ENCODE data around the gene LILRA6.
A peak's percentile ranks its signal among the peaks of the same experiment; 100 is the strongest.
"Not testable (repeated sequence)": the region's sequence is repeated elsewhere in the genome, so short reads cannot be mapped to it uniquely, and the experiment has no call there.

LILRA6 gene

DNA sequence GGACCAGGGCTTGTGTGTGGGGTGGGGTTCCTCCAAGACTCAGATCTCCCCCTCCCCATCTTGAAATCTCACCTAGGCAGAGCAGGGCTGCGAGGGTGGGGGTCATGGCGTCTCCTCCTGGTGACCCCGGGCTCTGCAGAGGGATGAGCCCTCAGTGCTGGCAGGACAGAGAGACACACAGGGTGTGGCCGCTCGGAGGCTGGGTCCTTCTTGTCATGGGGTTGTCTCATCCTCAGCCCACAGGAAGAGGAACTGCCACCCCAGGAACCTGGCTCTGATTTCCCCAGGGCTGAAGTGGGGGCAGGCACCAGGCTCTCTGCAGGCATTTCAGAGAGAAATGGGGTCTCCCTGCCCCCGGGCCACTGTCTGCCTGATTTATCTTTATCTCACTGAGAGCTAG is at the start of gene LILRA6:
TSS of gene LILRA6 (minus strand) at position 145 of the 400 bp plus-strand sequence.
- DNase-seq (ENCODE audit: low read depth): not testable (repeated sequence)

DNA sequence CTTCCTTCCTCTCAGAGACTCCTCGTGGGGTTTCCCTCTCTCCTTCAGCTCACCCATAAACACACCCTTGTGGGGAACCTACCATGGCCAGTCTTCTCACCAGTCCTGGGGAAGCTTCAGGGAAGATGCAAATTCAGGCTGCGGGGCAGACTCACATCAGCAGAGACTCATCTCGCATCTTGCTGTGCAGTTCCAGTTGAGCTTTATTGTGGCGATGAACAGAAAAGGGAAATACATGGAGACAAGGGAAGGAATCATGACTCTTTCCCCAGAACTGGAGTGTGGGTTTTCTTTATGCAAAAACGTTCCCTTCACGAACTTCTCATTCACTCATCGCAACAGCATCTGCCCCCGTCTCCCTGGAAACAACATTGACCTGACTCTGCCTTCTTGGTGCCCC is 46.6 kb upstream of the LILRA6 start:
- not testable (repeated sequence) for DNase-seq (ENCODE audit: low read depth)

DNA sequence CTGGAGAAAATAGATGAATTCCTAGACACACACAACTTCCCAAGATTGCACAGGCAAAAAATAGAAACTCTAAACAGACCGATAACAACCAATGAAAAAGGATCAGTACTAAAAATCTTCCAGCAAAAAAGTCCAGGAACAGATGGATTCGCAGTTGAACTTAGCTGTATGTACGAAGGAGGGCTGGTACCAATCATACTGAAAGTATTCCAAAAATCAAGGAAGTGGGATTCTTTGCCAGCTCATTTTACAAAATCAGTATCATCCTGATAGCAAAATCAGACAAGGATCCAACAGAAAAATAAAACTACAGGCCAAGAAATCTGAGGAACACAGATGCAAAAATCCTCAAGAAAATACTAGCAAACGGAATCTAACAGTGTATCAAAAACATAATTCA is 44.9 kb upstream of the LILRA6 start:
- no peak for DNase-seq (ENCODE audit: low read depth)

DNA sequence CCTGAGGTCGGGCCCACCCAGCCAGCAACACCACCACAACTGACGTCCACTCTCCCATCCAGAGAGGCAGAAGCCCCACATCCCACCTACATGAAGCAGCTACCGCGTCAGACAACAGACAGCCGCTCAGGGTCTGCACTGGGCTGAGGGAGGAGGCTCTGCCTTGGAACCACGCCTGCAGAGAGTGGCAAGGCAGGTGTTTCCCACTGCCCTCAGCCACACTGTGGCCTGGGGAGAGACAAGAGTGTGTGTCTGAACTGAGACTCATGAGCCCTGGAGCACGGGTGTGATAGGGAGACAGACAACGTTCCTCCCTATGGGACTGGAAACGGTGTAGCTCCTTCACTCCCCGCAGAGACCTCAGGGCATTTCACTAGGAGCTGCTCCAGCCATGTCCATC is 43.7 kb upstream of the LILRA6 start:
- not testable (repeated sequence) for DNase-seq (ENCODE audit: low read depth)

DNA sequence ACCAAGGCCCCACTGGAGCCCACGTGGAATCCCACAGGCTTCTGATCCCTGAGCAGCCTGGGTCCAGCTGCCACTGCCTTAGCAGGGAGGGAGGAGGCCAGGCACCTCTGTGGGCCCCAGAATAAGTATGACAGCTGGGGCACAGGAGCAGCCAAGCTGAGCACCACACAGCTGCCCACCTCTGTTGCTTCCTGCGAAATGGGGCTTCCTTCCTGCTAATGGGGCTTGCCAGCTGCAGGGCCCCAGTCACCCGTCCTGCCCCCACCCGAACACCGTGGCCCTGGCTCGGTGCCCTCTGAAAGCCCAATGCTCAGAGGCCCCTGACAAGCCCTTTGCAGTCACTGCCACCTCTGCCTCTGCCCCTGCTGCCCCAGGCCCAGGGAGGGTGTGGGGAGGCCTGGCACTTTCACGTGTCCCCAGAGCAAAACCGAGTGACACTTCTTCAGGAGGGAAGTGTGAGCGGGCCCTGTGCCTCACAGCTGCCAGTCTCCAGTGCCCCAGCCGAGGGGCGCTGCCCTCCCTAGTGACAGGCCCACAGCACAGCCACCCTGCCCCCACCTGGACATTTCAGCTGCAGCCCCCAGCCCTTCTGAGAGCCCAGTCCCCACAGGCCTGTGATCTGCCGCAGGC is 43.0 kb upstream of the LILRA6 start:
- not testable (repeated sequence) for DNase-seq (ENCODE audit: low read depth)

DNA sequence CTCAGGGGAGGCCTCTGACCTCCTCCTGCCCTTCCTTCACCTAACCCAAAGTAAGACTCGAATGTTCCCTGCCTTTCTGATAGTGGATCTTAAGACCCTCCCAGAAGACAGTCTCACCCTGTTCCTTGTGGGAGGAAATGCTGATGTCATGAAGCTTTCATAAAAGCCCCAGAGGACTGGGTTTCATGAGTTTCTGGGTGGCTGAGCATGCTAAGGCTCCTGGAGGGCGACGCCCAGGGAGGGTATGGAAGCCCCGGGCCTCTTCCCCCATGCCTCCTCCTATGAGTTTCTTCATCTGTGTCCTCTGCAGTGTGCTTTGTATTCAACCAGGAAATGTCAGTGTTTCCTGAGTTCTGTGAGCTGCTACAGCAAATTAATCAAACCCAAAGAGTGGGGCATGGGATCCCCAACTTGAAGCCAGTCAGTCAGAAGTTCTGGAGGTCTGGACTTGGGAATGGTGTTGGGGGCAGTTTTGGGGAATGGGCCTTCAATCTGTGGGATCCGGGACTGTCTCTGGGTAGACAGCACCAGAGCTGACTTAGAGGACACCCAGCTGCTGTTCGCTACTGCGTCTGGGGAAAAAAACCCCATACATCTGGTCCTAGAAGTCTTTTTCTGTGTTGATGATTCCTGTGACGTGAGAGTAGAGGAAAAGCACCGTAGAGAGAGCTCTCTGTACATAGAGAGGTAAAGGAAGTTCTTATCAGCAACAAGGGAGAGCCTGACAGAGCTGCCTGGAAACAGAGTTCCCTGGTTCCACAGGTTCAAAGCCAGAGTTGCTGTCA is 40.3 kb upstream of the LILRA6 start:
- no peak for DNase-seq (ENCODE audit: low read depth)

DNA sequence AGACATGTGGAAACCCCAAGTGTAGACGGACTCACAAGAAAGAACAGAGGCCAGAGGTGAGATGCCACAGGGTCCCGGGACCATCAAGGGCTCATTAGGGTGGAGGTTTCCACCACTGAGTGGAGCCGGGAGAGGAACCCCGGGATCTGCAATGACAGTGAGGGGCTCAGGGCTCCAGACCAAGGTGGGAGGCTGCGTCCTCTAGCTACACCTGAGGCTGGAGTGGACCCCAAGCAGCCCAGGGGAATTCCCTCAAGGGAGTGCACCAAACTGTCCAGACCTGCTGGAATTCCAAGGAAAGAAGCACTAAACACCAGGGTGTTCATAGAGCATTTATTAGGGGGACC is 39.1 kb upstream of the LILRA6 start:
- DNase-seq (ENCODE audit: low read depth): not testable (repeated sequence)

DNA sequence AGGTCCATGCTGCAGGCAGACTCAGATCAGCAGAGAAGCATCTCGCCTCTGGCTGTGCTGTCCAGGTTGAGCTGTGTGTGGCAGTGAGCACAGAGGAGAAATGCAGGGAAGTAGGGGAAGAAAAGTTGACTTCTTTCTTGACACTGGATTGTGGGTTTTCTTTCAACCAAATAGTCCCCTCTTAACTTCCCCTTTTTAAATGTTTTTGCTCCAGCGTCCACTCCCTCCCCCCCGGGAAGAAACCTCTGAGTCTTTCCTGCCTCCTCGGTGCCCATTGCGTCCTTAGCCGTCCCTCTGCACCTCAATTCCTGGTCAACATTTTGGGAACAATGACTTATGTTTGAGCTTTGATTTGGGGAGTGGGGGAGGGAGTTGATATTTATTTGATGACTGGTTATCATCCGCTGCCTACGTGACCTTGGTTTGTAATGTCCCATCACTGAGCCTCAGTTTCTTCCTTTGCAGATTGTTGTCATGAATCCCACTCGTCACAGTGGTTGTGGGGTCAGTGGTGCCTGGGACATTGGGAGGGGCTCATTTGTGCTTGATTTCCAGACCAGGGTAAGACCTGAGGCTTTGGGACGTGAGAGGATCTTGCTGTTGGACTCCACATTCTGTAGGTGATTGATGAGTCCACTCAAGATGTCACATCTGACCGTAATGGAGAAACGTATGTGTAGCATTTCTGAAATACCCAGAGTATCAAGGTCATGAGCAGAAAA is 38.6 kb upstream of the LILRA6 start, which contains the start of gene LILRB2:
TSS of gene LILRB2 (minus strand) at position 104 of the 722 bp plus-strand sequence. CDS start 614 bp downstream, outside the sequence.
- no peak for DNase-seq (ENCODE audit: low read depth)

DNA sequence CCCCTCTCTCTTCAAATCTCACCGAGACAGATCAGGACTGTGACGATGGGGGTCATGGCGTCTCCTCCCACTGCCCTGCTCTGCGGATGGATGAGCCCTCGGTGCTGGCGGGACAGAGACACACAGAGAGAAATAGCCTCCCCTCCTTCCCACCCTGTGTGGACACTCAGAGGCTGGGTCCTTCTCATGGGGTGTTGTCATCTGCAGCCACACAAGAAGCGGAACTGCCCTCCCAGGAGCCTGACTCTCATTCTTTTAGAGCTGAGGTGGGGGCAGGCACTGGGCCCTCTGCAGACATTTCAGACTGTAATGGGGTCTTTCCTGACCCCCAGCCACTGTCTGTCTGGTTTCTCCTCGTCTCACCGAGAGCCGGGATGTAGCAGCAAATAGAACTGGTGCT is 37.9 kb upstream of the LILRA6 start:
- not testable (repeated sequence) for DNase-seq (ENCODE audit: low read depth)

DNA sequence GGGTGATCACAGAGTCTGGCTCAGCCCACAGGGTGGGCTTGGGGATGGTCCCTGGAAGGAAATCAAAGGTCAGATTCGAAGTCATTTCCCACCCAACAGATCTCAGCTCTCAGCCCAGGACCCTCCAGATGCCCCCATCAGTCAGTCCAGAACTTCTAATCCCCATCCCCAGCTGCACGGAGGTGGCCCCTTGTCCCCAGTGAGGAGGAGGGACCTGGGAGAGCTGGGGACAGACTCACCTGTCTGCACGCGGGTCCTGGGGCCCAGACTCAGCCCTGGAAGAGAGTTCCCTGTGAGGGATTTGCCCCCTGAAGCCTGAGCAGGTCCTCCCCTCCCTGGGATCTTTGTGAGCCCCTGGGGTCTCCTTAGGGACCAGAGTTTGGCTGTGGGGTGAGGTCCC is 37.4 kb upstream of the LILRA6 start:
- not testable (repeated sequence) for DNase-seq (ENCODE audit: low read depth)

DNA sequence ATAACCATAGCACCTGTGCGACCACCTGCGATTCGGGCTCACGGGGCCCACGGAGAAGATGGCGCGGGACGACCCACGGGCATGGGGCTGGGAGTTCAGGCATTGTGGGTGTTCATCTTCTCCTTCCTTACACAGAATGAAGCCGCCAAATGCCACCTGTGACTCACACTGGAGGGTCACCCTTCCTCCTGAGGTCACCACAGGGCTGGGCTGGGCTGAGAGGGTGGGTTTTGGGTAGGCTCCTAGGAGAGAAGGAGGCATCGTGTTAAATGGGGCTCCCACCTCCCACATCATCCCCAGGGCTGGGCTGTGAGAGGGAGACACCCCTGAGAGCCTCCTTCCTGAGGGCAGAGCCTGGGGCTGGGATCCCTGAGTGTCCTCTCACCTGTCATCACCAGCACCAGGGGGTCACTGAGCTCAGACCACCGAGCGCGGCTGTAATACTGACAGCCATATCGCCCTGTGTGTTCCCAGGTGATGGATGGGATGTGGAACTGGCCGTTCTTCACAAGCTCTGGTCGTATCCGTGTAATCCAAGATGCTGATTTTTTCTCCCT is 36.9 kb upstream of the LILRA6 start:
- DNase-seq (ENCODE audit: low read depth): no peak

DNA sequence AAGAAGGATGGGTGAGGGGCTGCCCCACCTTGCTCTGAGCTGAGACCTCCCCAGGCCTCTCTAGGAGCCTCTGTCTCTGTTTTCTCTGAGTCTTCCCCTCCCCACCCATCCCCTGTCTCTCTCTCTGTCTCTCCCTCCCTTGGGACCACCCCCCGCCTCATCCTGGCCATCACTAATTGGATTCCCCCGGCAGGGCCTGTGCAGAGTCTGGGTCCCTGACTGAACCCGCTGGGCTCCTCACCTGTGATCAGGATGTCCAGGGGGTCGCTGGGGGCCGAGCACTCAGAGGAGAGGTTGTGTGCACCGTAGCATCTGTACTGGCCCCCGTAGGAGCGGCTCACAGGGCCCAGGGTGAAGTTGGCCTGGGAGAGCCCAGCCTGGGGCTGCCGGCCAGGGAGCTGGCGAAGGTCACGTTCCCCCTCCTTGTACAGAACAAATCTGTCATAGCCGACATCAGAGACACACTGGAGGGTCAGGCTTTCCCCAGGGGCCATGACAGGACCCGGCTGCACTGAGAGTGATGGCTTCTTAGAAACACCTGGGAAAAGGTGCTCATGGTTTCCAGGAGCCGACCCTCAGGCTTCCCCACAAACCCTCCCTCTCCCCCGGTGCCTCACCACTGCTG is 36.1 kb upstream of the LILRA6 start:
- DNase-seq (ENCODE audit: low read depth): not testable (repeated sequence)

DNA sequence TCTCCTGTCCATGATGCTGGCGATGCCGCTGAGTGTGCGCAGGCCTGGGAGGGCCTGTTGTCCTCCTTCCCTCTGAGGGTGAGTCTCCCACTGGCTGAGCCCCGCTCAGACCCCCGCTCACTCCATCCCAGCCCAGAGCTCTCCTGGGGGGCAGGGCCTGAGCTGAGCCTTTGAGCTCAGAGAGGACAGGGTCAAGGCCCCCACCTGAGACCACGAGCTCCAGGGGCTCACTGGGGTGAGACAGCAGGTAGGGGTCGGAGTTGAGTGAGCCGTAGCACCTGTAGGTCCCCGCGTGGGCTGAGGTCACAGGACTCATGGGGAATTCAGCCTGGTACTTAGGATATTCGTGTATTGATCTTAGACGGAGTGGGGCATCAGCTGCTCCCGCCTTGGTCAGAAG is 35.5 kb upstream of the LILRA6 start:
- DNase-seq (ENCODE audit: low read depth): not testable (repeated sequence)

DNA sequence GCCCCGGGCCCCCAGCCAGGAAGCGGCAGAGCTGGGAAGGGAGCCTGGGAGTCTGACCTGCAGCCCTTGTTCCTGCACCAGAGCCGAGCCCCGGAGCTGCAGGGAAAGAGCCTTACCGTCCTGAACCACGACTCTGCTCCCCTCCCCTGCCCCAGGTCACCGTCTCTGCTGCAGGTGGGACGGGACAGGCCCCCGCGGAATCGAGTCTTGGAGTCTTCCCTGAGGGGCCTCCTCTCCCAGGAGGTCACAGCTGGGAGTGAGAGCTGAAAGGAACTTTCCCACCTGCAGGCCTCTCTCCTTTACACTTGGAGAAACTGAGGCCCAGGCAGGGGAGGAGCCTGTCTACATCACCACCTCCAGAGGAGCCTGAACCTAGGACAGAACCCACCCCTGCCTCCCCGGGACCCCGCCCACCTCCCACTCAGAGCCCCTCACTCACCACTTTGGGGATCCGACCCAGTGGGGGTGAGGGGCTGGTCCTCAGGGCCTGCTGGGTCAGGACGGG is 34.6 kb upstream of the LILRA6 start:
- DNase-seq (ENCODE audit: low read depth): not testable (repeated sequence)

DNA sequence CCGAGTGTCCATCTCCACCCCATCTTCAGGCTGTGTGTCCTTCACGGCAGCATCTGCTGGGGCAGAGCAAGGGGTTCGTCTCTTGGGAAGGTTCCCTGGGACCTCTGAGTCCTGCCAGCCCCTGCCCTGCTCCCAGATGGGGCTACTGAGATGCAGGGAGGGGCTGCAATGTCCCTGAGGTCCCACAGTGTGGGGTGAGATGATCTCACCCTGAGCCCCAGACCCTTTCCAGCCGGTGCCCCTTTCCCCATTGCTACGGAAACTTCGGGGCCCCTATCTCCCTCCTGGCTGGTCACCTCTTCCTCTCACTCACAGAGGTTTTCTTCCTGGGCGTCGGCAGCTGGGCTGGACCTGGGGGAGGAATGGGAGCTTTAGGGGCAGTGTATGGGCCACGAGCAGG is 33.4 kb upstream of the LILRA6 start:
- no peak for DNase-seq (ENCODE audit: low read depth)

DNA sequence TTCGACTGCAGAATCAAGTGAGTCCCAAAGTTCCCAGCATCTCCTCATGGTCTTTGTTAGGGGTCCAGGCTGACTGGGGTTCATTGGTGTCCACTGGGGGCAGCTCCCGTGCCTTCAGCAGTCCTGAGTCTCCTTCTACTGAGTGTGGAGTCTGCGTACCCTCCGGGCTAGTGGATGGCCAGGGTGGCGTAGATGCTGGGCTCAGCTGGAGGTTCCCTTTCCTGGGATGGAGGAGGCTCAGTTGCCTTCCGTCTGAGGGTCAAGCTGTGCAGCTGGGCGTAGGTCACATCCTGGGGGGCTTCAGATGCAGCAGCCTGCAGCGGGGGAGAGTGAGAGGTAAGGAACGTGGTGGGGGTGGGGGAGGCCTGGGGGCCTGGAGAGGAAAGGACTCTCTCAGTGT is 31.9 kb upstream of the LILRA6 start:
- not testable (repeated sequence) for DNase-seq (ENCODE audit: low read depth)

DNA sequence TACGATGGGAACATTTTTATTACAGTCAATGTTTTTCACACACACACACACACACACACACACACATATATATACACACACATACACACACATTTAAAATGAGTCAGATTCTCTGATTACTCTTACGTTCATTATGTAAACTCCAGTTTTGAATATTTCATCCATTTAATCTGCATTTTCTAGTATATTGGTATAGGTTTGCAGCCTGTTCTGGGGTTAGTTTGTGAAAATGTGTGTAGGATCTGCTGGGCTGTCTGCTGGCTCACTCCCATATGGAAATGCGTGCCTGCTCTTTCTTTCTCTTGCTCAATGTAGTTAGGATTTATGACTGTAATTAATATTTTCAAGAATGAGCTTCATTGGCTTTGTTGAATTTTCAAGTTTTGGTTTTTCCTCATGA is 31.2 kb upstream of the LILRA6 start:
- no peak for DNase-seq (ENCODE audit: low read depth)

DNA sequence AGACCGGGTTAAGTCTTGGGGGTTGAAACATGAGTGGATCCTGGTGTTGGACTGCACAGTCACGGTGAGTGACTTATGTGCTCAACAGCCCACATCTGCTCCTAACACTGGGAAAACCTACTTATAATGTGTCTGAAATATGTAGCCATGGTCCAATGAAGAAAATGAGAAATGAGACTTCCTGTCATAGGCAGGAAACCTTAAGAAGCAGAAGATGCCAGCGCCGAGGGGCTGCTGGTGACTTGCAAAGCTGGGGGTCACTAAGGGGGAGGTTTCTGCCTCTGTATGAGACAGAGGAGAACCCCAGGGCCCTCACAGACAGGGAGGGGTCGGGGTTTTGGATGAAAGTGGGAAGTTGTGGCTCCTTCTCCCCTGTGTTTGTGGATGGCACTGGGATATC is 29.6 kb upstream of the LILRA6 start:
- DNase-seq (ENCODE audit: low read depth): not testable (repeated sequence)

DNA sequence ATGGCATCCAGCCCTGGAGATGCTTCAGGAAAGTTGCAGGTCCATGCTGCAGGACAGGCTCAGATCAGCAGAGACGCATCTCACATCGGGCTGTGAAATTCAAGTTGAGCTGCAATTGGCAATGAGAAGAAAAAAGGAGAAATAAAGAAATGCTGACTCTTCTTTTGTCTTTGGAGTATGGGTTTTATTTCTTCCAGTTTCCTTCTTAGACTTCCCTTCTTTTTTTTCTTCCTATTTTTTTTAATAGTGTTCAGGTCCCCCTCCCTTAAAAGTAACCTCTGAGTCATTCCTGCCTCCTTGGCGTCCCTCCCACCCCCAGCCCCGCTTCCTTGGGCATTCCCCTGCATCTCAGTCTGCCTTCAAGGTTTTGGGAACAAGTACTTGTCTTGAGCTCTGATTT is 29.0 kb upstream of the LILRA6 start:
- not testable (repeated sequence) for DNase-seq (ENCODE audit: low read depth)

DNA sequence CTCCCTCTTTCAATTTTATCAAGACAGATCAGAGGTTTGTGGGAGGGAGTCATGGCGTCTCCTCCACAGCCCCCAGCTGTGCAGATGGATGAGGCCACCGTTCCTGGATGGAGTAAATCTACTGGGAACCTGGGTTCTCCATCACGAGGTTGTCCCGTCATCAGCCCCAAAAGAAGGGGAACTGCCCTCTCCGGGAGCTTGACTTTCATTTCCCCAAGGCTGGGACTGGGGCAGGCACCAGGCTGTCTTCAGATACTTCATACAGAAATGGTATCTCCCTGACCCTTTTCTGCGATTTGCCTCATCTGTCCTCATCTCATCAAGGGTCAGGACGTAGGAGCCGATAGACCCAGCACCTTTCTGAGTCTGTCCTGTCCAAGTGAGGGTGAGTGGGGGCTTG is 28.5 kb upstream of the LILRA6 start:
- DNase-seq (ENCODE audit: low read depth): no peak

DNA sequence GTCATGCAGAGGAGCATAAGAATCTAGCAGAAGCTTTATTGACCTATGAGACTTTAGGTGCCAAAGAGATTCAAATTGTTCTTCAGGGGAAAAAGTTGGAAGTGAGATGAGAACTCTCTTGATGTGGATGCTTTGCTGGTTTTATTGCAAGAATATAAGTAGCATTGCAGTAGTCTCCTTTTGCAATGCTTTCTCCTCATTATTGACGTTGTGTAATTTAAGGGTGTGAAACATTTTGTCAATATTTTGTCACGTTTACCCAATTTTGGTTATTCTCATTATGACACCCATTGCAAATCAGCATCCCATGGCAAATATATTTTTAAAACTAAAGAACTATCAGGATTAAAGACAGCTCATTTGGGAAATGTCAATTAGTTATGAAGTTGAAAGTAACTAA is 26.3 kb upstream of the LILRA6 start:
- DNase-seq (ENCODE audit: low read depth): no peak

DNA sequence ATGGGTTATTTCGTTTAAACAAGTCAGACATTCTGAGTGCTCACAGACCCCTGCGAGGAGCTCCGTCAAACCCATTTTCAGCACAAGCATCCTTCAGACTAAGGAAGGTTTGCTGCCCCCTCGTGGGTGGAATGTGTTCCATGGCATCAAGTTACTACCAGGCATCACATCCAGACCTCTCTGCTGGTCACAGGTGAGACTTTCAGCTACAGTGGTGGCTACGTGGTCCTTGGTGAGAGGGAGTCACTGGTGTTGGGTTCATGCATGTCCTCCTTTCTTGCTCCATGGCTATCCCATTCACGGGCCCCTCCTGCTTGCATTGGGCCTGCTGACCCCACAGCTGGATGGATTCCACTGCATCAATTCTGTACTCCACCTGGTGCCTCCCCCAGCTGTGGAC is 23.5 kb upstream of the LILRA6 start:
- peak; percentile 34 for DNase-seq (ENCODE audit: low read depth)
